ENCODE data around the gene MACROD2. TPM values are rescaled to one million over a fixed set of nuclear protein-coding genes. Genes with fewer than 3 reads are reported as not detected.

Gene MACROD2
- total RNA-seq, 1 donor from 2014 or later, result 2.4 TPM

GRCh38 chr20:15763366-15763765 lies 1768.0 kb downstream of the MACROD2 start:
- no peaks in the 10 kb centered on the region for H3K9me3 Mint-ChIP-seq (ENCODE audit: unreplicated experiment)
- H3K4me1 Mint-ChIP-seq (ENCODE audit: low read depth, unreplicated experiment), result peaks cover 6% of the 10 kb centered on the region
- Histone ChIP-seq H3K27ac (ENCODE audit: low read depth, low read length) (no peak overlapping the region), H3K4me3 (ENCODE audit: insufficient read depth, low read depth, low read length) (no peak overlapping the region), H3K9me3 (ENCODE audit: insufficient read depth, low read depth, low read length) (no peaks in the 10 kb centered on the region), H3K79me2 (ENCODE audit: insufficient read depth, low read length) (no peaks in the 10 kb centered on the region), H3K36me3 (ENCODE audit: insufficient read depth, low read length) (no peaks in the 10 kb centered on the region), H2AFZ (ENCODE audit: low read depth, low read length) (no peak overlapping the region), H3K4me1 (ENCODE audit: insufficient read depth, low read length) (peaks cover 11% of the 10 kb centered on the region), H3K9ac (ENCODE audit: low read length) (no peak overlapping the region), H4K20me1 (ENCODE audit: insufficient read depth, low read length) (no peaks in the 10 kb centered on the region), H3K4me2 (ENCODE audit: low read length) (peak overlapping the region; percentile 5), H3K27me3 (ENCODE audit: insufficient read depth, low read length) (no peaks in the 10 kb centered on the region)
- FAIRE-seq (no peak), DNase-seq (ENCODE audit: low read depth) (peak; percentile 9)
- H3K4me3 Mint-ChIP-seq (ENCODE audit: unreplicated experiment), result no peak overlapping the region
- H3K27ac Mint-ChIP-seq (ENCODE audit: unreplicated experiment), result no peak overlapping the region
- H3K36me3 Mint-ChIP-seq (ENCODE audit: low read depth, unreplicated experiment), result no peaks in the 10 kb centered on the region
- H3K27me3 Mint-ChIP-seq (ENCODE audit: low read depth, unreplicated experiment), result no peaks in the 10 kb centered on the region
- TF ChIP-seq EZH2 (IDR thresholded peaks at IDR 0.05; ENCODE audit: insufficient read depth, low read length), result no peak
- no peak for TF ChIP-seq CTCF (IDR thresholded peaks at IDR 0.05; ENCODE audit: insufficient read depth, low read depth, low read length)

GRCh38 chr20:15767586-15767985 lies 1772.3 kb downstream of the MACROD2 start:
- Mint-ChIP-seq H3K36me3 (ENCODE audit: low read depth, unreplicated experiment) (no peaks in the 10 kb centered on the region), H3K27ac (ENCODE audit: unreplicated experiment) (no peak overlapping the region), H3K9me3 (ENCODE audit: unreplicated experiment) (no peaks in the 10 kb centered on the region), H3K4me1 (ENCODE audit: low read depth, unreplicated experiment) (peaks cover 6% of the 10 kb centered on the region), H3K27me3 (ENCODE audit: low read depth, unreplicated experiment) (no peaks in the 10 kb centered on the region), H3K4me3 (ENCODE audit: unreplicated experiment) (no peak overlapping the region)
- Histone ChIP-seq H3K27me3 (ENCODE audit: insufficient read depth, low read length) (no peaks in the 10 kb centered on the region), H4K20me1 (ENCODE audit: insufficient read depth, low read length) (no peaks in the 10 kb centered on the region), H3K9ac (ENCODE audit: low read length) (no peak overlapping the region), H3K4me1 (ENCODE audit: insufficient read depth, low read length) (peaks cover 11% of the 10 kb centered on the region), H3K27ac (ENCODE audit: low read depth, low read length) (no peak overlapping the region), H3K79me2 (ENCODE audit: insufficient read depth, low read length) (no peaks in the 10 kb centered on the region), H3K4me3 (ENCODE audit: insufficient read depth, low read depth, low read length) (no peak overlapping the region), H3K4me2 (ENCODE audit: low read length) (no peak overlapping the region), H3K9me3 (ENCODE audit: insufficient read depth, low read depth, low read length) (no peaks in the 10 kb centered on the region), H2AFZ (ENCODE audit: low read depth, low read length) (no peak overlapping the region), H3K36me3 (ENCODE audit: insufficient read depth, low read length) (no peaks in the 10 kb centered on the region)
- no peak for DNase-seq (ENCODE audit: low read depth)
- no peak for TF ChIP-seq EZH2 (IDR thresholded peaks at IDR 0.05; ENCODE audit: insufficient read depth, low read length)
- TF ChIP-seq CTCF (IDR thresholded peaks at IDR 0.05; ENCODE audit: insufficient read depth, low read depth, low read length), result no peak
- FAIRE-seq, result no peak

GRCh38 chr20:15767999-15768741 lies 1772.9 kb downstream of the MACROD2 start:
- no peaks in the 10 kb centered on the region for H3K9me3 ChIP-seq (ENCODE audit: insufficient read depth, low read depth, low read length)
- H3K4me3 ChIP-seq (ENCODE audit: insufficient read depth, low read depth, low read length), result no peak overlapping the region
- Mint-ChIP-seq H3K27ac (ENCODE audit: unreplicated experiment) (no peak overlapping the region), H3K4me3 (ENCODE audit: unreplicated experiment) (no peak overlapping the region), H3K27me3 (ENCODE audit: low read depth, unreplicated experiment) (no peaks in the 10 kb centered on the region), H3K4me1 (ENCODE audit: low read depth, unreplicated experiment) (peaks cover 3% of the 10 kb centered on the region), H3K36me3 (ENCODE audit: low read depth, unreplicated experiment) (no peaks in the 10 kb centered on the region), H3K9me3 (ENCODE audit: unreplicated experiment) (no peaks in the 10 kb centered on the region)
- H3K27ac ChIP-seq (ENCODE audit: low read depth, low read length), result no peak overlapping the region
- no peaks in the 10 kb centered on the region for H3K36me3 ChIP-seq (ENCODE audit: insufficient read depth, low read length)
- FAIRE-seq, result no peak
- no peaks in the 10 kb centered on the region for H3K27me3 ChIP-seq (ENCODE audit: insufficient read depth, low read length)
- TF ChIP-seq EZH2 (IDR thresholded peaks at IDR 0.05; ENCODE audit: insufficient read depth, low read length), result no peak
- no peak for TF ChIP-seq CTCF (IDR thresholded peaks at IDR 0.05; ENCODE audit: insufficient read depth, low read depth, low read length)
- H3K4me1 ChIP-seq (ENCODE audit: insufficient read depth, low read length), result peaks cover 6% of the 10 kb centered on the region
- no peak overlapping the region for H3K4me2 ChIP-seq (ENCODE audit: low read length)
- no peaks in the 10 kb centered on the region for H3K79me2 ChIP-seq (ENCODE audit: insufficient read depth, low read length)
- DNase-seq (ENCODE audit: low read depth), result no peak
- H3K9ac ChIP-seq (ENCODE audit: low read length), result no peak overlapping the region
- no peak overlapping the region for H2AFZ ChIP-seq (ENCODE audit: low read depth, low read length)
- no peaks in the 10 kb centered on the region for H4K20me1 ChIP-seq (ENCODE audit: insufficient read depth, low read length)
